Measurements from ENCODE around the gene KRTAP10-8.

- TF ChIP-seq GATA2 (IDR thresholded peaks at IDR 0.05; ENCODE audit: low read depth, low read length) (no peak), GATA3 (IDR thresholded peaks at IDR 0.05; ENCODE audit: low read depth, low read length) (no peak)
These were observed 13.9 kb downstream of the KRTAP10-8 start for GRCh38 chr21:44625756-44626155.
